Subcutaneous abdominal adipose tissue (tissue), 5 donors: ENCODE results near the gene PTPRG.

Experiments
- H3K27ac ChIP-seq: one replicate; pipeline ENCODE4 v1.7.0; 2013; ENCODE audit warnings: low read depth, mild to moderate bottlenecking, inconsistent platforms, low read length, moderate library complexity
- H3K27me3 ChIP-seq, 5 donors: one replicate each; pipeline ENCODE4 v1.7.0; 2013; ENCODE audit warnings: low read length in 5 of 5, inconsistent platforms in 1 of 5; ENCODE audit not compliant: control insufficient read depth in 5 of 5, insufficient read depth in 4 of 5
- H3K36me3 ChIP-seq, 5 donors: one replicate each; pipeline ENCODE4 v1.7.0; 2013; ENCODE audit warnings: low read length in 5 of 5; ENCODE audit not compliant: control insufficient read depth in 5 of 5, insufficient read depth in 5 of 5
- H3K4me1 ChIP-seq, 5 donors: one replicate each; pipeline ENCODE4 v1.7.0; 2013; ENCODE audit warnings: low read length in 5 of 5, mild to moderate bottlenecking in 3 of 5, moderate library complexity in 1 of 5; ENCODE audit not compliant: control insufficient read depth in 5 of 5, insufficient read depth in 5 of 5
- H3K4me3 ChIP-seq, 5 donors: one replicate each; pipeline ENCODE4 v1.7.0; 2013; ENCODE audit warnings: low read length in 5 of 5, low read depth in 1 of 5
- H3K9ac ChIP-seq, 5 donors: one replicate each; pipeline ENCODE4 v1.7.0; 2013; ENCODE audit warnings: low read length in 5 of 5, mild to moderate bottlenecking in 4 of 5, moderate library complexity in 3 of 5
- H3K9me3 ChIP-seq, 5 donors: one replicate each; pipeline ENCODE4 v1.7.0; 2013; ENCODE audit warnings: low read length in 5 of 5; ENCODE audit not compliant: control insufficient read depth in 5 of 5
- donor health status: healthy.
- donor health status: healthy.
- donor health status: healthy.
- donor health status: healthy.
- donor health status: healthy.

The PTPRG gene

DNA sequence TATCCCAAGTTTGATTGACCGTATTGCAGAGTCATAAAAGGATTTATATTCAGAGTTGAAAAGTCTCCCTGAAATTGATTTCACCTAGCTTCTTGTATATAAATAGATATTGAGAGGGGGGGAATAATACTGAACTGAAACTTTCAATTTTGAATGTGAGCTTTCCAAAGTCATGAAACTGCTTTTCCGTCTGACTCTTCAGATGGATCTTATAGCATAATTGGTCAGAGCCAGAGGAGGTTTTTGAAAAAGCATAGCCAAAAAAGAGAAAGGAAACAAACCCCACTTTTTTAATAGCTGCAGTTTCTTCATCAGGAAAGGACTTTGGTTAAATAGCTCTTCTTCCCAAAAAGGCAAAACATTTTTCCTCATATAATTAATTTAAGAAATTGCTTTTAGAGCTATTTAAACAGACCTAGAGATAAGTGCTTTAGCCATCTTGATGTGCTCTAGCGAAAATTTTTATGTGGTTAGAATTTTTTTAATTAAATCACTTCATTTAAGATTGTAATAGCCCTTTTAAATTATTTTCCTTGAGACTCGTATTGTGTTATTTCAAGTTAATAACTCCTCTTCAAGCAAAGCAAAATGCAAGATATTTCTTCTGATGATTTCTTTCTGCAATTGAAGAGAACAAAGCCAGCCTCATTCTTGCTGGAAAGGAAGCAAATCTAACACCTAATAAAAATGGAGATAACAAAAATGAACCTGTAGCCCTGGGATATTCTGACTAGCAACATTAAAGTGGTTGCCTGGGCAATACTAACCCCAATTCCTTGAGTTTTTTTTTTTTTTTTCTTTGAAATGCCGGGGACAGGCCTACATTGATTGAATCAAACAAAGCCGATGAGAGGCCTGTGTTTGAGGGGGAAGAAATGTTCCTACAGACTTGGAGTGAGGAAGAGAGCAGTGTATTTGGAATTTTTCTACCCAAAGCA lies 173.6 kb downstream of the PTPRG start:
- peak overlapping the region in 3 of 5 donors; percentile 11 to 59 (median 40) for H3K9ac ChIP-seq
- H3K27me3 ChIP-seq, result no peaks in the 10 kb centered on the region
- H3K4me3 ChIP-seq, result no peak overlapping the region
- no peak overlapping the region for H3K27ac ChIP-seq
- H3K9me3 ChIP-seq, result no peaks in the 10 kb centered on the region
- H3K36me3 ChIP-seq, result no peaks in the 10 kb centered on the region
- H3K4me1 ChIP-seq, result peaks cover 0 to 25% (median 16%) of the 10 kb centered on the region in 5 donors

DNA sequence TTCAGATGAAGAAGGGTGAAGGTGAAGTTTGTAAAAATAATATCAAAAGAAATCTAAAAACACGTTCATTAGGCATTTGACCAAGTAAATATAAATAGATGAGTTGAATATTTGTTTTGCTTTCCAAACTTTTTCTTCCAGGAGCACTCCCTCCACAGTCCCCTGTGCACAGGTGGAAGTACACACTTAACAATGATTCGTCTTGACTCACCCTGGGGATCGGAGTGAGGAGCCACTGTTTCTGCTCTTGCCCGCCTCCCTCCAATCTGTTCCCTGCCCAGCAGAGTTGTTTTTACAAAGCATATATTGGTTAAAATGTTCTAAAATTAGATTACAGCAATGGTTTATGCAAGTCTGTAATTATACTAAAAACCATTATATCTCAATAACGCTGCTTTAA lies 175.1 kb downstream of the PTPRG start:
- Histone ChIP-seq H3K36me3 (no peaks in the 10 kb centered on the region), H3K4me1 (peaks cover 2 to 23% (median 20%) of the 10 kb centered on the region in 5 donors)

GRCh38 chr3:61739640-61740039 lies 178.3 kb downstream of the PTPRG start:
- Histone ChIP-seq H3K4me3 (no peak overlapping the region), H3K9ac (no peak overlapping the region), H3K9me3 (no peaks in the 10 kb centered on the region), H3K36me3 (no peaks in the 10 kb centered on the region), H3K4me1 (peaks cover 2 to 15% (median 4%) of the 10 kb centered on the region in 5 donors), H3K27ac (no peak overlapping the region), H3K27me3 (no peaks in the 10 kb centered on the region)

More for the DNA sequence above, 175.1 kb downstream of the PTPRG start:
- Histone ChIP-seq H3K27ac (no peak overlapping the region), H3K4me3 (no peak overlapping the region), H3K9me3 (no peaks in the 10 kb centered on the region), H3K9ac (no peak overlapping the region), H3K27me3 (no peaks in the 10 kb centered on the region)

DNA sequence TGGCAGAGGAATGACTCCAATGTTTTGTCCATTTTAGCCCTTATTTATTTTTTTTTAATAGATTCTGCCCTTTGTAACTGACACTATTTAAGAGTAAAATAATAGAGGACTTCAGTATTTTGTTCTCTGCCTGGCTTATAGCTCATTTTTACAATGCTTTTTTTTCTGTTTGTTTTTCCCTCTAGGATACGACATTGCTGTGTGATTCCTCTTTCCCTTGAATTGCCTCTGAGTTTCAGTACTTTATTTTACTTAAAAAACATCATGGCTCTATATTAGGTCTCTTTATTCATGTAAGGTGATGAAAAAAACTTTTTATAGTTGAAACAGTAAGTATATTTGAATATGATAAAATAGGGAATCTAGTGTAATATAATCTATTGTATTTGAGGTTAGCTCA lies 179.1 kb downstream of the PTPRG start:
- H3K4me3 ChIP-seq, result no peak overlapping the region
- H3K9ac ChIP-seq, result no peak overlapping the region
- H3K27me3 ChIP-seq, result no peaks in the 10 kb centered on the region
- no peak overlapping the region for H3K27ac ChIP-seq
- H3K36me3 ChIP-seq, result no peaks in the 10 kb centered on the region
- peaks cover under 1 to 9% (median 2%) of the 10 kb centered on the region in 5 donors for H3K4me1 ChIP-seq
- H3K9me3 ChIP-seq, result no peaks in the 10 kb centered on the region

DNA sequence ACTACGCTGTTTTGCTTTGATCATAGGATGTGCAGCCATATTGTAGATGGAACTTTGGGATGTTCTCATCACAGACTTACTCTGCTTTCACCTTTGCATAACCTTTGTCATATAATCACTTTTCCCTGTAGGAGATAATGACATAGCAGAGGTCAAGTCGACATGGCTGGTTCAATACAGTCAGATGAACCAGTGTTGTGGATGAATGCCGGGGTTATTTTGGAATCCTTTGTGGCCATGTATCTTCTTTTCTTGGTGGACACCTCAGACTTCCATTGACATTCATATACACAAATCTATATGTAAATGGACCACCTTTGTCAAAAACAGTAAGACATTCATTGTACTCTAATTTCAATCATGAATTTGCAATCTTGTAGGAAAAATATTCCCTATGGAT lies 180.2 kb downstream of the PTPRG start:
- H3K9ac ChIP-seq, result no peak overlapping the region
- no peak overlapping the region for H3K27ac ChIP-seq
- peaks cover 0 to 7% (median 2%) of the 10 kb centered on the region in 5 donors for H3K4me1 ChIP-seq
- no peaks in the 10 kb centered on the region for H3K27me3 ChIP-seq
- H3K36me3 ChIP-seq, result no peaks in the 10 kb centered on the region
- H3K4me3 ChIP-seq, result no peak overlapping the region
- H3K9me3 ChIP-seq, result no peaks in the 10 kb centered on the region

DNA sequence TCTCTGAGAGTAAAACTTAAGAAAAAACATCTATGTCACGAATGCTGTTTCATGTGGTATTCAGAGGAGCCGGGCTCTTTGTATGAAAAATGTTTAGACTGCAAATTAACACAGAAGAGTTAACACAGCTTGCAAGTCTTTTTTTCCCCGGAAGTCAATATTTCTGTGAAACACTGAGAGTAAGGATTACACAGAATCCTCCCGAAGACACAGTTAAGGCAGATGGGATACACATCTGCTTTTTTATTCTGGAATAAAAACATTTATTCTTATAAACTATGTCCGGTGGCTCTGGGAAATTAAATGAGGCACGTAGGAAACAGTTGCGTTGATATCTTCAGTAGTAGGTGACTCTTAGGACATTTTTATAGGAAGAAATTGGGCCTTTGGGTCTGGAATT lies 180.6 kb downstream of the PTPRG start:
- Histone ChIP-seq H3K9ac (no peak overlapping the region), H3K27ac (no peak overlapping the region), H3K9me3 (no peaks in the 10 kb centered on the region), H3K36me3 (no peaks in the 10 kb centered on the region), H3K4me3 (no peak overlapping the region), H3K27me3 (no peaks in the 10 kb centered on the region), H3K4me1 (peaks cover 0 to 7% (median 2%) of the 10 kb centered on the region in 5 donors)

- no peak overlapping the region for H3K27ac ChIP-seq
- H3K27me3 ChIP-seq, result no peaks in the 10 kb centered on the region
- no peak overlapping the region for H3K4me3 ChIP-seq
- no peaks in the 10 kb centered on the region for H3K36me3 ChIP-seq
- H3K9me3 ChIP-seq, result no peaks in the 10 kb centered on the region
- no peak overlapping the region for H3K9ac ChIP-seq
- H3K4me1 ChIP-seq, result peaks cover 0 to 7% (median 2%) of the 10 kb centered on the region in 5 donors
These were observed 181.7 kb downstream of the PTPRG start for GRCh38 chr3:61743067-61743466.

GRCh38 chr3:61743686-61744242 lies 182.4 kb downstream of the PTPRG start:
- Histone ChIP-seq H3K4me3 (no peak overlapping the region), H3K4me1 (peaks cover 0 to 7% (median 2%) of the 10 kb centered on the region in 5 donors), H3K27me3 (no peaks in the 10 kb centered on the region), H3K9me3 (no peaks in the 10 kb centered on the region), H3K27ac (no peak overlapping the region), H3K36me3 (no peaks in the 10 kb centered on the region), H3K9ac (no peak overlapping the region)

DNA sequence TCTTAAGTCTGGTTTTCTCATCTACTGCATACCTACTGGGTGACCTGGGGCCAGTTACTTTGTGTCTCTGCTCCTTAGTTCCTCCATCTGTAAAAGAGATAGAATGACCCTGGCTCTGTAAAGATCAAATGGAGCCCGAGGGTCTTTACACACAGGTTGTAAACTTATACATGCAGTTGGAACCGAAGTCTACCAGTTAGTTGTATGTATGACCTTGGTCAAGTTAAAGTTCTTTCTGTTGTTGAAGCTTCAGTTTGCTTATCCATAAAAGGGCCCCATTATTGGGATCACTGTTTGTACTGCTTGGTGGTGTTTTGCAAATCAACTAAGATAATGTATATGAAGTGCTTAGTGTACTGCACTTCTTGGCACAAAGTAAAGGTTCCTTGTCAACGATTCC lies 186.9 kb downstream of the PTPRG start:
- Histone ChIP-seq H3K36me3 (no peaks in the 10 kb centered on the region), H3K4me3 (no peak overlapping the region), H3K9ac (no peak overlapping the region), H3K27me3 (no peaks in the 10 kb centered on the region), H3K4me1 (peaks cover 0 to 3% (median 0%) of the 10 kb centered on the region in 5 donors), H3K9me3 (no peaks in the 10 kb centered on the region), H3K27ac (no peak overlapping the region)

DNA sequence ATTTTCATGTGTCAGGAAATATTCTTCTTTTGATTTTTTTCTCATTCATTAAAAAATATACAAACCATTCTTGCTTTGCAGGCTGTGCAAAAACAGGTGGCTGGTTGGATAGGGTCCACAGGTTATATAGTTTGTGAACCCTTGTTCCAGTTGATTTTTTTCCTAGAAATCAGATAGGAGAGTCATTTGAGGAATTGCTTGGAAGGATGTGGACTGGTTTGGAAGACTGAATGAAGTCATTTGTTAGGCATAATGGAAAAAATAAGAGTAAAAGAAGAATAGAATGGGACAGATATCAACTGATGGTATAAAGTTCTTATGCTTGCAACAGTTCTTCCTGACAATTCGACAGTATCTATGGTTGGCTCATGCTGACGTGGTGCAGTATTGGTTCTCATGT lies 189.4 kb downstream of the PTPRG start:
- Histone ChIP-seq H3K27me3 (no peaks in the 10 kb centered on the region), H3K27ac (no peak overlapping the region), H3K4me3 (no peak overlapping the region), H3K9ac (no peak overlapping the region), H3K4me1 (peaks cover 0 to 3% (median 0%) of the 10 kb centered on the region in 5 donors), H3K36me3 (peaks cover 0 to 2% (median 0%) of the 10 kb centered on the region in 5 donors), H3K9me3 (no peaks in the 10 kb centered on the region)
